ENCODE measurements around the gene TNFSF9.

DNA sequence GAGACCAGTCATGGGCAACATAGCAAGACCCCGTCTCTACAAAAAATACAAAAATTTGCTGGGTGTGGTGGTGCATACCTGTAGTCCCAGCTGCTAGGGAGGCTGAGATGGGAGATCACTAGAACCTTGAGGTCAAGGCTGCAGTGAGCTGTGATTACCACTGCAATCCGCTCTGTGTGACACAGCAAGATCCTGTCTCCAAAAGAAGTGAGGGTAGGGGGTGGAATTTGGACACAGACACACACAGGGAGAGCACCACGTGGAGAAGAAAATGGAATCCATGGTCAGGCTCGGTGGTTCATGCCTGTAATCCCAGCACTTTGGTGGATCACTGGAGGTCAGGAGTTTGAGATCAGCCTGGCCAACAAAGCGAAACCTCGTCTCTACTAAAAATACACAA lies 8.7 kb downstream of the TNFSF9 start:
- TF ChIP-seq, protein P1, sequence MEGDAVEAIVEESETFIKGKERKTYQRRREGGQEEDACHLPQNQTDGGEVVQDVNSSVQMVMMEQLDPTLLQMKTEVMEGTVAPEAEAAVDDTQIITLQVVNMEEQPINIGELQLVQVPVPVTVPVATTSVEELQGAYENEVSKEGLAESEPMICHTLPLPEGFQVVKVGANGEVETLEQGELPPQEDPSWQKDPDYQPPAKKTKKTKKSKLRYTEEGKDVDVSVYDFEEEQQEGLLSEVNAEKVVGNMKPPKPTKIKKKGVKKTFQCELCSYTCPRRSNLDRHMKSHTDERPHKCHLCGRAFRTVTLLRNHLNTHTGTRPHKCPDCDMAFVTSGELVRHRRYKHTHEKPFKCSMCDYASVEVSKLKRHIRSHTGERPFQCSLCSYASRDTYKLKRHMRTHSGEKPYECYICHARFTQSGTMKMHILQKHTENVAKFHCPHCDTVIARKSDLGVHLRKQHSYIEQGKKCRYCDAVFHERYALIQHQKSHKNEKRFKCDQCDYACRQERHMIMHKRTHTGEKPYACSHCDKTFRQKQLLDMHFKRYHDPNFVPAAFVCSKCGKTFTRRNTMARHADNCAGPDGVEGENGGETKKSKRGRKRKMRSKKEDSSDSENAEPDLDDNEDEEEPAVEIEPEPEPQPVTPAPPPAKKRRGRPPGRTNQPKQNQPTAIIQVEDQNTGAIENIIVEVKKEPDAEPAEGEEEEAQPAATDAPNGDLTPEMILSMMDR (IDR thresholded peaks at IDR 0.05), result no peak
- TF ChIP-seq POLR2A (IDR thresholded peaks at IDR 0.05) (no peak), POLR2AphosphoS5 (IDR thresholded peaks at IDR 0.05) (no peak)
